ENCODE data around the gene MCM7.
A peak's percentile ranks its signal among the peaks of the same experiment; 100 is the strongest.

Gene MCM7

GRCh38 chr7:100105534-100105933 lies 4.3 kb upstream of the MCM7 start:
- no peak for DNase-seq (ENCODE audit: low spot score)
- no peak for TF ChIP-seq CTCF (IDR thresholded peaks at IDR 0.05; ENCODE audit: extremely low read depth, insufficient read depth, missing control alignments)
- in situ Hi-C loops (cut with MboI; ENCODE audit: low pct_unique_long_range_greater_than_20kb, low sequenced_read_pairs, unreplicated experiment) = no loop called here

GRCh38 chr7:100102950-100103840 lies 2.0 kb upstream of the MCM7 start:
- no peak for DNase-seq (ENCODE audit: low spot score)
- TF ChIP-seq CTCF (IDR thresholded peaks at IDR 0.05; ENCODE audit: extremely low read depth, insufficient read depth, missing control alignments) = no peak
- in situ Hi-C loops (cut with MboI; ENCODE audit: low pct_unique_long_range_greater_than_20kb, low sequenced_read_pairs, unreplicated experiment) = no loop called here

- in situ Hi-C loops (cut with MboI; ENCODE audit: low pct_unique_long_range_greater_than_20kb, low sequenced_read_pairs, unreplicated experiment) = no loop called here
Measured at GRCh38 chr7:100100420-100101015, 679 bp downstream of the MCM7 start.

GRCh38 chr7:100099452-100099851 lies 1.7 kb downstream of the MCM7 start:
- no peak for TF ChIP-seq CTCF (IDR thresholded peaks at IDR 0.05; ENCODE audit: extremely low read depth, insufficient read depth, missing control alignments)
- DNase-seq (ENCODE audit: low spot score) = no peak
- in situ Hi-C loops (cut with MboI; ENCODE audit: low pct_unique_long_range_greater_than_20kb, low sequenced_read_pairs, unreplicated experiment) = no loop called here

More at GRCh38 chr7:100100420-100101015, 679 bp downstream of the MCM7 start:
- TF ChIP-seq CTCF (IDR thresholded peaks at IDR 0.05; ENCODE audit: extremely low read depth, insufficient read depth, missing control alignments) = no peak
- peak; percentile 95 for DNase-seq (ENCODE audit: low spot score)

GRCh38 chr7:100098913-100099312 lies 2.3 kb downstream of the MCM7 start:
- no peak for TF ChIP-seq CTCF (IDR thresholded peaks at IDR 0.05; ENCODE audit: extremely low read depth, insufficient read depth, missing control alignments)
- no peak for DNase-seq (ENCODE audit: low spot score)
- in situ Hi-C loops (cut with MboI; ENCODE audit: low pct_unique_long_range_greater_than_20kb, low sequenced_read_pairs, unreplicated experiment) = no loop called here

GRCh38 chr7:100095704-100096103 lies 5.5 kb downstream of the MCM7 start:
- TF ChIP-seq CTCF (IDR thresholded peaks at IDR 0.05; ENCODE audit: extremely low read depth, insufficient read depth, missing control alignments) = no peak
- in situ Hi-C loops (cut with MboI; ENCODE audit: low pct_unique_long_range_greater_than_20kb, low sequenced_read_pairs, unreplicated experiment) = no loop called here
- no peak for DNase-seq (ENCODE audit: low spot score)

Data from GM13977 (cell line).